Amygdala (tissue), 56 donors: Measurements from ENCODE around the gene GNAO1.
"Not testable (repeated sequence)": the region's sequence is repeated elsewhere in the genome, so short reads cannot be mapped to it uniquely, and the experiment has no call there.

ENCODE experiments used
- DNase-seq, 56 donors: peaks; one replicate each; lab custom pipeline; 2025; lab: John Stamatoyannopoulos, UW

Gene GNAO1

DNA sequence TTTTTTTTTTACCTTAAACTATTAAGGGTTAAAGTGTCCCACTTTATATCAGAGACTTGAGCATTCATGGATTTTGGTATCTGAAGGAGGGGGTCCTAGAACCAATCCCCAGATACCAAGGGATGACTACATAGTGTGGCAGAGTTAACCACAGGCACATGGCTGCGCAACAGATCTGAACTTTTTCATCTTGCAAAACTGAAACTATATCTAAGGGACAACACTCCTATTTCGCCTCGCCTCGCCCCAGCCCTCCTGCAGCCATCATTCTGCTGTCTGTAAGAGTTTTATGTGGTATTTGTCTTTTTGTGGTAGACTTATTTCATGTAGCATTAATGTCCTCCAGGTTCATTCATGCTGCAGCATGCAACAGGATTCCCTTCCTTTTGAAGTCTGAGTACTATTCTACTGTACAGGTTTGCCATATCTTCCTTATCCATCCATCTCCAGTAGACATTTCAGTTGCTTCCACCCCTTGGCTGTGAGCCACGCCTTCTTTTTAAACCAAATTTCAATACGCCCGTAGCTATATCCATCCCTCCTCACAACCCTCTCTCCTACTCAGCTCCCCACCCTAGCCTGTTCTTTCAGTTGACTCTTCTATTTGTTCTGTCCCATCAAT is 180.8 kb downstream of the GNAO1 start:
- no peak for DNase-seq

DNA sequence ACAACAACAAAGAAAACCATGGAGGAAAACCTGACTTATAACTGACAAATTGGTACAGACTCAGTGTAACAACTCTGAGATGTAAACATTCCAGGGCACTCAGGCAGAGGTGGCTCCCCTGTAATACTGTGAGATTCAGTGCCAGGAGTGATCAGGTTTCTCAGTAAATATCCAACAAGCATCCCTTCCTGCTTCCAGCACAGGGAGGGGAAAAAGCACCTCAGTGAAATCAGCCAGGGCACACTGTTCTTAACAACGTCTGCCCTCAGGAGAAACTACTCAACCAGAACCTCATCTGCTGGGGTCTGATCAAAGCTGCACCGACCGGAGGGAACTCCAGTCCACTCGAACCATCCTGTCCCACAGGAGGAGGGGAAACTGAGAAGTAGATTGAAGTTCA is 181.7 kb downstream of the GNAO1 start:
- DNase-seq: no peak

- DNase-seq: not testable (repeated sequence)
Observed at GRCh38 chr16:56375792-56376191, 184.5 kb downstream of the GNAO1 start.

DNA sequence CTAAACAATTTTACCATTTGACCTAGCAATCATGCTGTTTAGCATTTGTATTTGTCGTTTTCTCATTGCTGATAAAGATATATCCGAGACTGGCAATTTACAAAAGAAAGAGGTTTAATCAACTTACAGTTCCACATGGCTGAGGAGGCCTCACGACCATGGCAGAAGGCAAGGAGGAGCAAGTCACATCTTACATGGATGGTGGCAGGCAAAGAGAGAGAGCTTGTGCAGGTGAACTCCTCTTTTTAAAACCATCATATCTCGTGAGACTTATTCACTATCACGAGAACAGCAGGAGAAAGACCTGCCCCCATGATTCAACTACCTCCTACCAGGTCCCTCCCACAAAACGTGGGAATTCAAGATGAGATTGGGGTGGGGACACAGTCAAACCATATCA is 187.8 kb downstream of the GNAO1 start:
- not testable (repeated sequence) for DNase-seq

- DNase-seq: not testable (repeated sequence)
Observed at GRCh38 chr16:56380778-56381485, 189.6 kb downstream of the GNAO1 start.

DNA sequence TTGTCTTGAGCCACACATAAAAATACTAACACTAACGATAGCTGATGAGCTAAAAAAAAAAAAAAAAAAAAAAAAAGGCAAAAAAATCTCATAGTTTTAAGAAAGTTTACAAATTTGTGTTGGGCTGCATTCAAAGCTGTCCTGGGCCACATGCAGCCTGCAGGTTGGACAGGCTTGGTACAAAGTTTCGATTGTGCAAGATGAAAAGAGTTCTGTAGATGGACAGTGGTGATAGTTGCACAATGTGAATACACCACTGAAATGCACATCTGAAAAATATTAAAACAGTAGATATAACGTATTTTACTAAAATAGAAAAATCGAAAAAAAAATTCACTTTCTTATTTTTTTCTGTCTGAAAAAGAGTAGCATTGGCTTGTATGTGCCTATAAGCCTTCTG is 191.2 kb downstream of the GNAO1 start:
- no peak for DNase-seq

- DNase-seq: no peak
Observed at GRCh38 chr16:56382901-56383355, 191.6 kb downstream of the GNAO1 start.

- no peak for DNase-seq
Observed at GRCh38 chr16:56384074-56384721, 192.9 kb downstream of the GNAO1 start.

GRCh38 chr16:56387396-56387795 is 196.1 kb downstream of the GNAO1 start:
- DNase-seq: no peak

GRCh38 chr16:56388209-56388608 is 196.9 kb downstream of the GNAO1 start:
- no peak for DNase-seq

DNA sequence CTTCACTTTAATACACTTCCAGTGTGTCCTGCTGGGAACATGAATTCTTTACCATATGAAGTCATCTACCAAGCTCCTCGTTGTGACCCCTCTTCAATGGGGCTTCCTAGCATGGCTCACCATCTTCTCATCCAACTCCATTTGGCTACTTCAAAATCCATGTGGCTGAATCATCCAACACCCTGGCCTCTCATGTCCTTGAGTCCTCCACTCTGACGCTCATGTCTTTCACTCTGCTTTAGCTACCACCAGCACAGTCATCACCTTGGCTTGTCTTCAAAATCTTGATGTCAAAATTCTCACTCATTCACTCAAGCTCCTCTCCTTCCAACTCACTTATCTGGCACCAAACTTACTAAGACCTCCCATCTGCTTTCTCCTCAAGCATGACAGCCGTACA is 198.3 kb downstream of the GNAO1 start:
- DNase-seq: no peak

DNA sequence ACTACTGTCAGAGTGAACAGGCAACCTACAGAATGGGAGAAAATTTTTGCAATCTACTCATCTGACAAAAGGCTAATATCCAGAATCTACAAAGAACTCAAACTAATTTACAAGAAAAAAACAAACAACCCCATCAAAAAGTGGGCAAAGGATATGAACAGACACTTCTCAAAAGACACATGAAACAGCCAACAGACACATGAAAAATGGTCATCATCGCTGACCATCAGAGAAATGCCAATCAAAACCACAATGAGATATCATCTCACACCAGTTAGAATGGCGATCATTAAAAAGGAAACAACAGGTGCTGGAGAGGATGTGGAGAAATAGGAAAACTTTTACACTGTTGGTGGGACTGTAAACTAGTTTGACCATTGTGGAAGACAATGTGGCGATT is 205.4 kb downstream of the GNAO1 start:
- DNase-seq: not testable (repeated sequence)

GRCh38 chr16:56399047-56399446 is 207.8 kb downstream of the GNAO1 start:
- no peak for DNase-seq

- DNase-seq: no peak
Observed at GRCh38 chr16:56399486-56399885, 208.2 kb downstream of the GNAO1 start.

GRCh38 chr16:56400458-56400857 is 209.2 kb downstream of the GNAO1 start:
- no peak for DNase-seq

GRCh38 chr16:56401482-56401881 is 210.2 kb downstream of the GNAO1 start:
- DNase-seq: no peak

GRCh38 chr16:56405977-56406672 is 214.8 kb downstream of the GNAO1 start:
- DNase-seq: no peak
